ENCODE data around the gene TNRC6B. TPM values are rescaled to one million over a fixed set of nuclear protein-coding genes. Genes with fewer than 3 reads are reported as not detected.

The TNRC6B gene
- total RNA-seq, 6 experiments from 2014 or later: 13.0 to 27.1 (median 22.7) TPM

- no peaks in the 10 kb centered on the region for H3K27me3 ChIP-seq
- H3K27ac ChIP-seq: no peak overlapping the region
- no peak overlapping the region for H3K4me3 ChIP-seq
- ATAC-seq: peak in 2 of 4 donors; percentile 20 to 23
- no peaks in the 10 kb centered on the region for H3K4me1 ChIP-seq
- peaks cover 0 to 67% (median 9%) of the 10 kb centered on the region in 4 donors for H3K36me3 ChIP-seq
- DNase-seq: no peak
- H3K9me3 ChIP-seq: no peaks in the 10 kb centered on the region
- 96% methylated on average over 4 of the region's 7 CpGs for WGBS (ENCODE audit: insufficient coverage, low coverage, low lambda C conversion rate, missing lambda C conversion rate)
- TF ChIP-seq POLR2A (IDR thresholded peaks at IDR 0.05) (no peak), CTCF (IDR thresholded peaks at IDR 0.05) (no peak)
- intact Hi-C loops (cut with DNase I): no loop called here
Measured at GRCh38 chr22:40290516-40290915, 112.8 kb downstream of the TNRC6B start.

- no peak for DNase-seq
- Histone ChIP-seq H3K27ac (no peak overlapping the region), H3K4me3 (no peak overlapping the region), H3K9me3 (no peaks in the 10 kb centered on the region), H3K4me1 (no peaks in the 10 kb centered on the region), H3K27me3 (no peaks in the 10 kb centered on the region), H3K36me3 (peaks cover 0 to 42% (median 0%) of the 10 kb centered on the region in 4 donors)
- intact Hi-C loops (cut with DNase I): no loop called here
- WGBS (ENCODE audit: insufficient coverage, low coverage, low lambda C conversion rate, missing lambda C conversion rate): 94% methylated on average over 3 of the region's 3 CpGs
- TF ChIP-seq POLR2A (IDR thresholded peaks at IDR 0.05) (no peak), CTCF (IDR thresholded peaks at IDR 0.05) (no peak)
- no peak for ATAC-seq
Measured at GRCh38 chr22:40294696-40295095, 117.0 kb downstream of the TNRC6B start.

GRCh38 chr22:40300316-40300715 lies 122.6 kb downstream of the TNRC6B start:
- ATAC-seq (no peak), DNase-seq (no peak)
- intact Hi-C loops (cut with DNase I): no loop called here
- H3K27ac ChIP-seq: no peak overlapping the region
- H3K36me3 ChIP-seq: peaks cover 0 to 52% (median 20%) of the 10 kb centered on the region in 4 donors
- H3K4me3 ChIP-seq: no peak overlapping the region
- H3K4me1 ChIP-seq: no peaks in the 10 kb centered on the region
- no peaks in the 10 kb centered on the region for H3K27me3 ChIP-seq
- no peaks in the 10 kb centered on the region for H3K9me3 ChIP-seq
- no peak for TF ChIP-seq POLR2A (IDR thresholded peaks at IDR 0.05)
- TF ChIP-seq CTCF (IDR thresholded peaks at IDR 0.05): no peak

- WGBS (ENCODE audit: insufficient coverage, low coverage, low lambda C conversion rate, missing lambda C conversion rate): 83% methylated on average over 3 of the region's 11 CpGs
Measured at GRCh38 chr22:40300884-40301672, 123.4 kb downstream of the TNRC6B start.

More at GRCh38 chr22:40300884-40301672, 123.4 kb downstream of the TNRC6B start:
- peaks cover 0 to 55% (median 21%) of the 10 kb centered on the region in 4 donors for H3K36me3 ChIP-seq
- DNase-seq: no peak
- no peaks in the 10 kb centered on the region for H3K4me1 ChIP-seq
- intact Hi-C loops (cut with DNase I): no loop called here
- TF ChIP-seq CTCF (IDR thresholded peaks at IDR 0.05) (no peak), POLR2A (IDR thresholded peaks at IDR 0.05) (no peak)
- no peak overlapping the region for H3K4me3 ChIP-seq
- no peaks in the 10 kb centered on the region for H3K27me3 ChIP-seq
- no peak overlapping the region for H3K27ac ChIP-seq
- ATAC-seq: no peak
- H3K9me3 ChIP-seq: no peaks in the 10 kb centered on the region

Measured in right lobe of liver (tissue), 6 donors.